Activated effector memory CD4-positive, alpha-beta T cell treated with anti-CD3 and anti-CD28 coated beads, Interleukin-2, amount 50 U/mL, for 16 hours (primary cell): Measurements from ENCODE around the gene DPF3.

ENCODE experiments used
- DNase-seq: peaks from one replicate; pipeline ENCODE4 v3.0.0-alpha.2; 2020

Gene DPF3

DNA sequence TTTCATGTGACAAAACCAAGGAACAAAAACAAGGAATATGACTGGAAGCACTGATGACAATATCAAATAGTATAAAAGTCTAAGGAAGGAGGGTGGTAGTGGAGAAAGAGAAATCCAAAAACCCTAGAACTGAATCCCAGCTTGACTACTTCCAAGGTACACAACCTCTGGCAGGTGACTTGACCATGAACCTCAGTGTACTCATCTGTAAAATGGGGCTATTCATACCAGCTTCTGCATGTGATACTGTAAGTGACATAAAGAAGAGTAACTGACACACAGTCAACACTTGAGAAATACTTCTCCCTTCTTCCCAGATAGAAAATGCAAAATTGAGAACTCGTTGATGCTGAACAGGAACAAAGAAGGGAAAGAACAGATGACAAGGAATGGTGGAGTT is 10.3 kb upstream of the DPF3 start:
- no peak for DNase-seq

DNA sequence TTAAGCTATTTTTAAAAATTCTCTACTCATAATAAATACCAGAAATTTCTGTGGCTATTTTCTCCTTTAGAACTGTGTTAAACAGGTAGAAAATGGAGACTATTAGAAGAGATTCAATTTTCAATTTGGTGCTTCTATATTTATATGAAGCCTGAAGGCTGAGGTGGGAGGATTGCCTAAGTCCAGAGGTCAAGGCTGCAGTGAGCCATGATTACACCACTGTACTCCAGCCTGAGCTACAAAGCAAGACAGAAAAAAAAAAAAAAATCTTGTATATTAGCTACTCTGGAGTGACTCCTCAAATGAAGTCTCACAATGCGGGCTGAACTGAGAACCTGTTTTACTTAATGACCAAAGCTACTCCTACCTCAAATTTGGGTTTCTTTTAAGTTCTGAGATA is 9.8 kb upstream of the DPF3 start:
- DNase-seq: no peak

DNA sequence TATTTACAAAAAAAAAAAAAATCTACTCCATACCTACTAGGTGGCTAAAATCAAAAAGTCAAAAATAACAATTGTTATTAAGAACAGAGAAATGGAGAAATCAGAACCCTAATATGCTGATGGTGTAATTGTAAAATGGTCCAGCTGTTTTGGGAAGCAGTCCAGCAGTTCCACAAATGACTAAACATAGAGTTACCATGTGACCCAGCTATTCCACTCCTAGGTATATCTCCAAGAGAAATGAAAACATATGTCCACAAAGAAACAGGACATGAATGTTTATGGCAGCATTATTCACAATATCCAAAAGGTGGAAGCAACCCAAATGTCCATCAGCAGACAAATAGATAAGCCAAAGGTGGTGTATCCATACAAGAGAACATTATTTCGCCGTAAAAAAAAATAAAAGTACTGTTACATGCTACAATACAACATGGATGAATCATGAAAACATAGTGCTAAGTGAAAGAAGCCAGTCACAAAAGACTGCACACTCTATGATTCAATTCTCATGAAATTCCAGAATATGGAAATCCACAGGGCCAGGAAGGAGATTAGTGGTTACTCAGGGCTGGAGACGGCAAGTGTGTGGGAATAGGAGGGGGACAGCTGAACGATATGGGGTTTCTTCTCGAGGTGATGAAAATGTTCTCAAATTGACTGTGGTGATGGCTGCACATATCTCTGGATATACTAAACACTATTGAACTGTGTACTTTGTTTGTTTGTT is 9.1 kb upstream of the DPF3 start:
- DNase-seq: no peak

DNA sequence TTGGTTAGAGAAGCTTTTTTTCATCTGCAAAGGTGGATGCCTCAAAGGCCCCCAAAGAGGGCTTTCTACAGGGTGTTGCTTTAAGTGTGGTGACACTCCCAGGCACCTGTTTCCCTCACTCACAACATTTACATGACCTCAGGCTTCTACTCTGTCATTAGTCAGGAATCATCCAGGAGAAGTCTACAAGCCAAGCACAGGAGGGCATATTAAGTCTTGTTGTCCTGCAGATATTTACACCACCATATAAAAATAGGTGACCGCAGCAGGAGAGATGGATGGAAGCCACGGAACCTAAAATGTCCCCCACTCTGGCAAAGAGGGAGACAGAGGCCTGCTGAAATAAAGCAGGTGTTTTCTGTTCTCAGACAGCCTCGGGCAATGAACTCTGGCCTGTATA is 7.5 kb upstream of the DPF3 start:
- no peak for DNase-seq

DNA sequence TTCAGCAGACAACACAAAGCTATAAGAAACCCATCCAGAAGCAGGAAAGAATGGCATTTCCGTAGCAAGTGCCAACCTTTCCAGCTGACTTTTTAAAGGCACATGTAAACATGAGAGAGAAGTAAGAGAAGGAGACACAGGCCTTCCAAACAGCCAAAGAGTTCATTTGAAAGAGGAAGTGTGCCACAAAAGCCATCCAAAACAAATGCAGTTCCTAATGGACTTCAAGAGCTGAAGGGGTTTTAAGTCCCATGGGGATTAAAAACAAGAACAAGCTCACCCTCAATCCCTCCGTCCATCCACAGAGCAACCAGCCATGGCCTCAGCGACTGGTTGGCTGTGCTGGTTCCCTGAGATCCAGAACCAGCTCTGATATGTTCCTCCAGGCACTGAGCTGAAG is 4.5 kb upstream of the DPF3 start:
- no peak for DNase-seq

DNA sequence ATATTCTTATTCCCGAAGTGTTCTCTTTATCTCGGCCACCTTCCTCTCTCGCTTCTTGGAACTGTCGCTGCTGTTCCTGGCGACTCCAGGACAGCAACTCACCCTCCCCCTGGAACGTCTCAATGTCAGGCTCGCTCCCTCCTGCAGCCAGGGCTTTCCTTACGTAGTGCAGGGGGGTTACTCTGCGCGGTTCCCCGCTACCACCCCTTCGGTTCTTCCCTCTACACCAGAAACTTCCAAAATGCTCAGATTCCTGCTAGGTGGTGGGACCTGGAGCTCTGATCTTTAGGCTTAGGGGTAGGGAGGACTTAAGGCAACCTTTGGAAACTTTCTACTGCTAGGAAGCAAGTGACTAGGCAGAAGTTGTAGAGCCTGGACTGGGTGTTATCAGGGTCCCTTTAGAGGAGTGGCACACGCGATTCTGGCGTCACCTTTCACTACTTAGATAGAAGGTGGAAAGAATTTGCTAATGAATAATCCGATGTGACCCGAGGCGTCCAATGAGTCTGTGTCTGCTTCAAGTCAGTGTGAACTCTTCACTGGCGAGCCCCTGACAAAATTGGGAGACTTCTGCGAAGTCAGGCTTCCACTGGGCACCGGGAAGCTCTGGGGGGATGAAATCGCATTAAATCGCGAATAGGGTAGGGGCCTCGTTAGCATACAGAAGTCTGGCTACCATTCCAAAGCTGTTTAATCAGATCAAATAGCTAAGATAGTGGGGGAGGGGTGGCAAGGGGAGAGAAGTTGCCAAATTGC is 900 bp upstream of the DPF3 start:
- DNase-seq: peak; percentile 64

DNA sequence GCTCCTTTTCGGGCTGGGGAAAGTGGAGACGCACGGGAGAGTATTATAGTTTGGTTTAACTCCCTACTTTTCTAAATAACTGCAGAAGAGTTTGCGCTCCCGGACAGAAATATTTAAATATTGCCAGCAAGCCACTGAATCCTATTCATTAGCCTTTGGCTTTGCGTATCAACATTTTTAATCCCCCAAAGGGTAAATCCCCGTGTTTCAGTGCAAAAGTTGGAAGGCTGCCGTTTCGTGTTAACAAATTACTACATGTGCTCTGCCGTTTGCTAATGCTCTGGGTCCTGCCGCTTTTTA is 372 bp upstream of the DPF3 start:
- no peak for DNase-seq

DNA sequence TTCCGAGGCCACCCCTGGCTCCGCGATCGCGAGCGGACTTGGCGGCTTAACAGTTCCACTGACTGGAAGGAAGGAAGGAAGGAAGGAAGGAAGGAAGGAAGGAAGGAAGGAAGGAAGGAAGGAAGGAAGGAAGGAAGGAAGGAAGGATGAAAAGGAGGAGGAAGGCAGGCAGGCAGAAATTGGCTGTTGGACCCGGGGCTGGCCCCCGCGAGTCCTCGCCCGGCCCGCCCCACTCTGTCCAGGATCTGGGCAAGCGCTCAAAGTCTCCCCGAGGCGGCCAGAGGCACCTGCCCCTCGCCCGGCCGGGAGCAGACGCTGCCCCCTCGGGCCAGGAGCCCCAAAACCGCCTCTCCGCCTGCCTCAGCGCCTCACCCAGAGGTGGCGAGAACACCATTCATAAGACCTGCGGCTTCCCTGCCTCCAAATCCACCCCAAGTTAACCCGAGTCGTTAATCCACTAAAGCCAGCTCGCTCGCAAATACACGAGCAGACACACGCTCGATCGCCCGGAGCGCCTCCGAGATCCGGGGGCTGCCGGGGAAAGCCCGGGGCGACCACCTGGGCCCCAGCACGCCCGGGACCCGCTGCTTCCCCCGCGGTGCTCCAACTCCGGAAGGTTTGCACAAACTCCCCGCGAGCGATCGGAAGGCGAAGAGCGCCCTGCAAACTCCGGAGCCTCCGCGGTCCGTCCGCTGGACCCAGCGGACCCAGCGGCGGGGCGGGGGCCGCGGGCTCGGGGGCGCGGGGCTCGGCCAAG is 844 bp downstream of the DPF3 start:
- peak; percentile 74 for DNase-seq

DNA sequence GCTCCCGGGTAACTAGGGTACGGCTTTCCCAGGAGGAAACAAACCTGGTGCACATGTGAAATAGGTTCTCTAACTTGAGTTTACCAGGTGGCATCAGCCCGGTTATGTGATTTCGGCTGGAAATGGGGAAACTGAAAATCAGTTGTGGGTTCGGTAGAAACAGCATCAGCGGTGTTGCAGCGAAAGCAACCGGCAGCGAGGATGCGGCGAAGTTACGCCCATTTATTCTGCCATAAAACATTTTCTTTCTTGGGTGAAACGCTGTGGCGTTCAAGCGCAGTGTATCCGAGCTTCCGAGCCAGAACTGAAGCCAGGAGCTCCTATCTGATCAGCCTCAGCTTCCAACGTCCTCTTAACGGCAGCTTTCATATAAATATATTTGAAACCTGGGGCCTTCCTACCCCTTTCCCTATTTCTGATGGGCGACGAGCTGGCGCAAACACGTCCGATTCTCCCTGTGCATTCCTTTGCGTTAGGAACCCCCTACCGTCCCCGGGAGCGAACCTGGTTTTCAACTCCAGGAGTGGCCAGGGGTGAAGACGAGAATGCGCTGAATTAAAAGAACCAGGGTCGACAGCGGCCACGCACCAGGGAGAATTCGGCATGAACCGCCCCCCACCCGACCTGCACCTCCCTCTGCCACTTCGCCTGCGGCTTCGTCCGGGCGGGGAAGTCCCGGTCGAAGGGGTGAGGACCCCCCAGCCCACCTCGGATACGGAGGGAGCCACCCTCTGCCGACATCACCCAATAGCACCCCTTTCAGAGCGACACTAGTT is 1.6 kb downstream of the DPF3 start:
- peak; percentile 76 for DNase-seq

DNA sequence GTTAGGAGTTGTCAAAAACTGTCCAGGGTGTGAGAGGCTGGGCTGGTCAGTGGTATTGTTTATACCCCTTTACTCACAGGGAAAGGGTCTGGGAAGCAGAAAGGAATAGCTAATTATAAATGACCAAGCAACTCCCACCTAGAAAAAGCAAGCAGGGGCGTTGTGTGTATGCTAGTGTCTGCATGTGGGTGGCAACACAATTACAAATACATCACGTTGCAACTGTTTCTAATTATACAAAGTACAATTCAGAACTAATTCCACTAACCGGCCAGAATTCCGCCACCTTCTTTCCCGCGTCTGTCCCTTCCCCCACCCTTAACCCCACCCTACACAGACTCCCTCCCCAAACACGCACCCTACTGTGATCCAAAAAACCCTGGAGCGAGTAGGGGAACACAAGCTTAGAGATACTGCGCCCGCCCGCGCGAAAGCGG is 2.2 kb downstream of the DPF3 start:
- DNase-seq: no peak

DNA sequence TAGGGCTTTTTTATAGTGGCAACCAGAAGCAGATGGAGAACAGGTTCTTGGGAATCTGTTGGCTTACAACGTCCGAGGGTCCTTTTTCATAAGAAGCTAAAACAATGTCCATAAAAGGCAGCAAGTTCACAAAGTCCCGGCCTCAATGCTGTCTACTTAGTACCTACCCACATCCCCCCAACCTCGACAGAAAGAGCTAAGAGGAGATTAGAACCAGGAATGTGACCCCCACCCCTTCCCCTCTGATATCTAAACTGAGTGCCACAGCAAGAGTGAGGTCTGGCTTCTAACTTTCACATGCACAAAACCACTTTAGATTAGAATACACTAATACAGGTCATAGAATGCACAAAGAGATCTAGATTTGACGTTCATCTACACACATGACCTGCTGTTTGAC is 4.5 kb downstream of the DPF3 start:
- no peak for DNase-seq

DNA sequence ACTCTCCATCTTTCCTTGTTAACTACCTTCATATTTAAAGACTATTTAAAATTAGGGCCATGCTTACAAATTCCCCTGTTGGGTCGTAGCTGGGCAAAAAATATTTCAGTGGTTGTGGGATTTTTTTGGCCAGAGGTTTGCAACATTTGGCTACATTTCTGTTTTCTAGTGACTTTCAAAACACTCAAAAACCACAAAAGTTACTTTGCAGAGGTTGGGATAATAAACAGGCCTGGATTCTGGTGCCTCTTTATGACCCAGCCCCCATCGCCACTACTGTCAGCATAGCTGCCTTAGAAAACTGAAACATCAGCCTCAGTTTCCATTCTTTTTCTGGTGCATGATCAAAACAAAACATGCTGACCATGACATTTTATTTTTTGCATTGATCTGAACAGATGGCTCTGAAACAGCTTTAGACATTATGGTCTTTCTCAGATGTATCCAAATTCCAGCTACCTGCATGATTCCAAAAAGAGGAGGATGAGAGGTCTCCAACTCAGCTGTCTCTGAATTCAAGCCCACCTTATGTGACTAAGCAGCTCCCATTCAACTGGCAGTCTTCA is 5.2 kb downstream of the DPF3 start:
- no peak for DNase-seq

DNA sequence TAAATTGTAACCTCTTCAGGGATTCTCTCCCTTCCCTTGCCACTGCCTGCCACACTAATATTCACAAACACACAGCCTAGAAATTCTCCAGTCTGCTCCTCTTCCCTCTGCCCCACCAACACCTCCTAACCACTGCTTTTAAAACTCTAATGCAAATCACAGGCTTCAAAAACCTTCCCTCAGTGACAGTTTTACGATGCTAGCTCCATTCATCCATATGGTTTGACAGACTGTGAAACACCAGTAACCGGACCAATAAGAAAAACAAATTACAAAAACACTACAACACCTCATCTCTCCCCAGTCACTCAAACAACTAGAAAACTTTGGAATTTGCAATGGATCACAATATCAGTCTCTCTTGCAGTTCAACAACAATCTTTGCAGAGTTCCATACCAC is 5.7 kb downstream of the DPF3 start:
- DNase-seq: no peak

DNA sequence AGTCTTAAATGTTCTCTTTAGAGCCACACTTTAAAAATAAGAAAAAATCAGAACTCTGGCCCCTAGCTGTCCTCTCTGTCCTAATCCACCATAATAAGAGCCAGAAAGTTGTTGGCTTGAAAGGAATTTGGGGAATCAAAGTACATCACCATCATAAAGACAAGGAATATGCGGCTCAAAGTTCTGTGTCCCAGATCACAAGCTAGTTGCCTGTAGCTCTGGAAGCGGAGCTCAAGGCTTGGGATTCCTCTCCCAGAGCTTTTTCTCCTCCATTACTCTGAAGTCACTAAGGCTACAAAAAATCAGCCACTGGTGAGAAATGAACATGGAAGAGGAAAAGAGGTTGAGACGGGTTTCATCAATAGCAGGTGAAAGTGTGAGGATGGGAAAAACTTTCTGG is 6.4 kb downstream of the DPF3 start:
- DNase-seq: no peak

DNA sequence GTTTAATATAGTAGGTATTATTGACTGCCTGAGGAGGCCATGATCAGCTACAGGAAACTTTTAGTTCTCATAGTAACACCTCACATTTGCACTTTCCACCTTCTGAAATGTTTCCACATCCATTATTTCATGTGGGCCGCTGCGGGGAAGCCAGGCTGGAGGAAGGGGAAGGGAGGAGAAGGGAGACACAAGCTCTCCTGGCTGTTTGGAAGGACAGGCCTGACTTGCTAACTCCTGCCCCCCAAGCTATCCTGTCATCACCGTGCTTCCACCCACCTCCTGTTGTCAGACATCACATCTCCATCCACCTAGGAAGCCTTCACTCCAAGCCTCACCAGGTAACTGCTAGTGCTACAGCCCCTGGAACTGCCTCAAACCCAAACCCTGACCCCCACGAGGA is 9.5 kb downstream of the DPF3 start:
- DNase-seq: no peak

DNA sequence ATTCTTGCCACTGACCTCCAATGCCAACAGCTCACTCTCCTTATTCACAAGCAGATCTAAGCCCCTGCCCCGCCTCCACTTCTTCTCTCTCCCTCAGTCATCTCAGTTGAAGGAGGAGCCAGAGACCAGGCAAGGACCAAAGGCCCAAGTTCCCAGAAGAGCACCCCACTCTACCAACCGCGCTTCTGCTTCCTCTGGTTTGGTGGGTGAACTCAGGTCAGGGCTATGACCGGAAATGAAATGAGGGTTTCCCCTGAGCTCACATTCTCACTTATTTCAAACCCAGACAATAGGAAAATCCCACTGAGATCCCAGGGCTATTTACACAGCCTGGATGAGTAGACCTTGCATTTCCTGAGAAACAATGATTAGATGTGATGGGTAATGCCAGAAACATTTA is 9.9 kb downstream of the DPF3 start:
- DNase-seq: no peak

DNA sequence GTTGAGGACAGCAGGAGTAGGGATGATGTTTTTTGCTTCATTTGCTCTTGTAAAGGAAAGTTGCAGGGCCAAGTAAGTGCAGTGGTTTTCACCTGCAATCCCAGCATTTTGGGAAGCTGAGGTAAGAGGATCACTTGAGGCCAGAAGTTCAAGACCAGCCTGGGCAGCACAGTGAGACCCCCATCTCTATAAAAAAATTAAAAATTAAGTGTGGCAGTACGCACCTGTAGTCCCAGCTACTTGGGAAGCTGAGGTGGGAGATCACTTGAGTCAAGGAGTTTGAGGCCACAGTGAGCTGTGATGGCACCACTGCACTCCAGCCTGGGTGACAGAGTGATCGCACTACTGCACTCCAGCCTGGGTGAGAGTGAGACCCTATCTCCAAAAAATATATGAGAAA is 10.8 kb downstream of the DPF3 start:
- no peak for DNase-seq

DNA sequence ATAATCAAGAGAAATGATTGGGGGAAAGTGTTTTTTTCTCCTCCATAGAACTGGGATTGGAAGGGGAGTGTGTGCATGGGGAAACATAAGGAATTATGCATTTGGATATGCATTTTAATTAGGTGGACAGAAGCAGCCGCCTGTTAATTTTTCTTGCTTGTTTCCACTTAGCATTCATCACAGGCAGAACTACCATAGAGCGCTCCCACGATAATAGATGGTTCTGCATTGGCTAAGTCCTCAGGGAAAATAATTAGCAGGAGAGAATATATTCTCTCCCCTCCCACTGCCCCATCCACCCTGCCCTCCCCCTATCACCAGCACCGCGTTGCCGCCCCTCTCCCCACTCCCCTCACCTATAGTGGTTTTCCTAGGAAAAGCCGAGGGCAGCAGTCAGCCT is 11.4 kb downstream of the DPF3 start:
- no peak for DNase-seq

DNA sequence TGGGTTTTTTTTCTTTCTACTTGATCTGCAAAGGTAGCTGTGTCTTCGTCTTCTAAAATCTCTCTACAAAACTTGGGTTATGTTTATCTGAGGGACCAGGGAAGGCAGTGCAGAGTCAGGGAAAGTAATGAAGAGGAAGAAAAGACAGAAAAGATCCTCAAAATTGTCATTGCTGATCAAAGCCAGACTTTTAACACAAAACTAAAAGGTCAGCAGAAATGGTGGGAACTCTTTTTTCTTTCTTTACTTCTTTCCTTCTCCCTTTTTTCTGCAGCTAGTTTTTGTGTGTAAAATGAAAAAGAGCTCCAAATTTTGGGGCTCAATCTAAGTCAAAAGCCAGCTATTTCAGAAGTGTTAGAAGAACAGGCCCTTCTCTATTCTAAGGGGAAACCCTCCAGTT is 11.9 kb downstream of the DPF3 start:
- no peak for DNase-seq

DNA sequence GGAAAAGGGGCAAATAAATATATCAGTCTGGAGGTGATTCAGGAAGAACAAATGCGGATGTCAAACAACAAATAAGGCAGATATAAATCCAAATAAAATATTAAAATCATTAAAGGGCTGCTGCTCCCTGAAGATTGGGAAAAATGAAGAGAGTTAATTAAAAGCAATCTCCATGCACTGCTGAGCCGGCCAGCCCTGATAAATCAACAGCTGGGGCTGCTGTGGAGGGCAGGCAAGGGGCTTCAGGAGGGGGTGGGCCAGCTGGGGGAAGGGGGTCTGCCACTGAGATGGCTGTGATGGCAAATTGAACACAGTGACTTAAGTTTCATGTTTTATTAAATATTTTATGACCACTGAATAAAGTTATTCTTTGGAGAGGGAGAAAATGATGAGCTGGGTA is 12.4 kb downstream of the DPF3 start:
- no peak for DNase-seq

DNA sequence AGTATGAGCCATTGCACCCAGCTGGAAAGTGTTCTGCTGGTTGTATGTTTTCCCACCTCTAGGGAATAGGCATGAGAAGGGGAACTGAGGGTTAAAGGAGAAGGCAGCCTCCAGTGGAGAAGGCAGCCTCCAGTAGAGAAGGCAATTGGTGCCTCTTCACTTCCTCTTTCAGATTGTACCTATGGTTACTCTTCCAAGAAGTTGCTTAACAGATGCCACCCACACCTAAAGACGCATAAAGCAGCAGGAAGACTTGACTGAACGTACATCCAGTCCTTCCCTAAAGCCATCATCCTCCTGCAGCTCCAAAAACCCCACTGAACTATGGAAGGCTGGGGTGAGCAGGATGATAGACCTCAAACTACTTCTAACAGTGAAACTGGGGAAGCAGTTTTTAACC is 13.1 kb downstream of the DPF3 start:
- no peak for DNase-seq

DNA sequence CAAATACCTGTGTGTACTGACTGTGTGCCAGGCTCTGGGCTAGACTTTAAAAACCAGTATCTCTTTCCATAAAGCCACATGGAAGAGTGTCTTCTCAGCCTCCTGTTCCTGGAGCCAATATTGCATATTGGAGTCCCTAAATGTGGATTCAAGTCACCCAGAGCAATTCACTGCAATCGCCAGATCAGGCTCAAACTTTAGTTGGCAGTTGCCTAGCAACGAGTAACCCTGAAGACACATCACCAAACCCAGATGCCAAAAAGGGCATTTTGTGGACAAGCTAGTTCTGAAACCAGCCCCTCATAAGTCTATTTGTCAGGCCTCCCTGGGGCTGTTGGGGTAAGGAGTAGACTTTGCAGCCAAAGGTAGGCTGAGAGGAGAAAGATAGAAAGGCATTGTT is 13.7 kb downstream of the DPF3 start:
- no peak for DNase-seq

DNA sequence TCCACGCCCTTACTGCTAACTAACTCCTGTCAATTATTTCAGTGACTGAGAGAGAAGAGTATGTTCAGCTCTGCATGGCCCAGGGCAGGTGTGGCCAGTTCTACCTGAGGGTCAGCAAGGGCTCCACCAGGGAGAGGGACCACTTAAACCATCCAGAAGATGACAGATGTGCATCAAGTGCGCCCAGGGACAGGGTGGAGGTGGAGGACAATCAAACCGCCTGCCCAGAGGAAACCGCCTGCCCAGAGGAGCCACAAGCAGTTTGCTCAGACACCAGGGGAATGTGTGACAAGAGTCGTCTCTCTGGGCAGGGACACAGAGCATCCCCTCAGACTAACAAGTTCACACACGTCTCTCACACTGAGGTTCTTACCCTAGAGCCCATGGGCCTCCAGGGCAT is 14.5 kb downstream of the DPF3 start:
- no peak for DNase-seq
